HepG2 (cell line): ENCODE results near the gene TPRA1. TPM values are rescaled to one million over a fixed set of nuclear protein-coding genes. Genes with fewer than 3 reads are reported as not detected.

Experiments
- BORCS8-MEF2B ChIP-seq: sonication (generic); formaldehyde crosslinking; IDR thresholded peaks from 2 replicates; pipeline ENCODE4 v1.8.0; 2022; ENCODE audit warnings: mild to moderate bottlenecking, missing genetic modification reagents
- BRCA1 ChIP-seq: sonication (generic); formaldehyde crosslinking; IDR thresholded peaks from 2 replicates; pipeline ENCODE4 v1.4.0; 2020; ENCODE audit warnings: missing genetic modification reagents
- CHD2 ChIP-seq: IDR thresholded peaks from 2 replicates; pipeline ENCODE4 v1.6.1; 2011; ENCODE audit warnings: low read depth, low read length, improper control_type of control experiment
- FOSL1 ChIP-seq: sonication (generic); formaldehyde crosslinking; IDR thresholded peaks from 2 replicates; pipeline ENCODE4 v1.9.0; 2021; ENCODE audit warnings: missing genetic modification reagents, borderline replicate concordance
- FOXM1 ChIP-seq: sonication (generic); formaldehyde crosslinking; IDR thresholded peaks from 2 replicates; pipeline ENCODE4 v1.5.0; 2020; ENCODE audit warnings: missing genetic modification reagents
- HIVEP1 ChIP-seq: sonication (generic); formaldehyde crosslinking; IDR thresholded peaks from 2 replicates; pipeline ENCODE4 v1.4.0; 2020; ENCODE audit warnings: mild to moderate bottlenecking, missing genetic modification reagents
- NFE2 ChIP-seq: sonication (generic); formaldehyde crosslinking; IDR thresholded peaks from 2 replicates; pipeline ENCODE4 v1.4.0; 2020; ENCODE audit warnings: missing genetic modification reagents
- NR3C1 ChIP-seq: sonication (generic); formaldehyde crosslinking; IDR thresholded peaks from 2 replicates; pipeline ENCODE4 v1.4.0; 2020; ENCODE audit warnings: missing genetic modification reagents
- SRF ChIP-seq: IDR thresholded peaks from 2 replicates; pipeline ENCODE4 v1.6.1; 2011; ENCODE audit warnings: mild to moderate bottlenecking, low read depth, low read length, moderate library complexity
- TCF7 ChIP-seq: sonication (generic); IDR thresholded peaks from 2 replicates; pipeline ENCODE4 v1.6.1; 2016; ENCODE audit warnings: antibody characterized with exemption, low read depth
- TFDP2 ChIP-seq: sonication (generic); formaldehyde crosslinking; IDR thresholded peaks from 2 replicates; pipeline ENCODE4 v1.4.0; 2020; ENCODE audit warnings: missing genetic modification reagents
- WIZ ChIP-seq: sonication (generic); formaldehyde crosslinking; IDR thresholded peaks from 2 replicates; pipeline ENCODE4 v1.5.1; 2020; ENCODE audit warnings: mild to moderate bottlenecking, missing genetic modification reagents
- ZBTB2 ChIP-seq: sonication (generic); formaldehyde crosslinking; IDR thresholded peaks from 2 replicates; pipeline ENCODE4 v1.8.0; 2022; ENCODE audit warnings: low read depth, missing genetic modification reagents
- ZBTB8A ChIP-seq: sonication (generic); formaldehyde crosslinking; IDR thresholded peaks from 2 replicates; pipeline ENCODE4 v1.4.0; 2020; ENCODE audit warnings: mild to moderate bottlenecking, low read depth, missing genetic modification reagents, borderline replicate concordance
- ZFYVE20 ChIP-seq: sonication (generic); formaldehyde crosslinking; IDR thresholded peaks from 2 replicates; pipeline ENCODE4 v1.8.0; 2023; ENCODE audit warnings: low read depth, mild to moderate bottlenecking, moderate library complexity, missing genetic modification reagents, borderline replicate concordance
- ZNF138 ChIP-seq: sonication (generic); formaldehyde crosslinking; IDR thresholded peaks from 2 replicates; pipeline ENCODE4 v1.5.0; 2020; ENCODE audit warnings: mild to moderate bottlenecking, low read depth, missing genetic modification reagents
- ZNF205 ChIP-seq: IDR thresholded peaks from 2 replicates; pipeline ENCODE4 v1.6.1; 2018; ENCODE audit warnings: missing biosample characterization, missing genetic modification reagents
- ZNF251 ChIP-seq: sonication (generic); formaldehyde crosslinking; IDR thresholded peaks from 2 replicates; pipeline ENCODE4 v1.9.0; 2021; ENCODE audit warnings: mild to moderate bottlenecking, missing genetic modification reagents
- ZNF33B ChIP-seq: sonication (generic); formaldehyde crosslinking; IDR thresholded peaks from 2 replicates; pipeline ENCODE4 v1.5.1; 2020; ENCODE audit warnings: mild to moderate bottlenecking, missing genetic modification reagents
- ZNF549 ChIP-seq: sonication (generic); formaldehyde crosslinking; IDR thresholded peaks from 2 replicates; pipeline ENCODE4 v1.5.0; 2020; ENCODE audit warnings: missing genetic modification reagents
- ZNF646 ChIP-seq: sonication (generic); formaldehyde crosslinking; IDR thresholded peaks from 2 replicates; pipeline ENCODE4 v1.9.0; 2021; ENCODE audit warnings: mild to moderate bottlenecking, missing genetic modification reagents
- ZSCAN12 ChIP-seq: sonication (generic); formaldehyde crosslinking; IDR thresholded peaks from 2 replicates; pipeline ENCODE4 v1.9.0; 2021; ENCODE audit warnings: mild to moderate bottlenecking, missing genetic modification reagents
- polyA plus RNA-seq, 8 experiments: library from polyadenylated mRNA; depleted of rRNA in 3 of 8; stranded (reverse) in 7 of 8; unstranded in 1 of 8; fragments of >200 nt; fragmentation: Illumina TruSeq in 4 of 8; extraction: Trizol in 4 of 8; gene quantifications; 2 replicates each; pipeline versions ENCODE4 v1.2.1 to v1.2.3, GENCODE V29; 2011 to 2016; ENCODE audit warnings: low read depth in 4 of 8, missing spikeins in 1 of 8, mixed read lengths in 1 of 8; ENCODE audit not compliant: insufficient read depth in 1 of 8
- total RNA-seq, 5 experiments: library from RNA; depleted of rRNA; stranded (reverse); fragments of >200 nt; fragmentation: Illumina TruSeq; extraction: Trizol; gene quantifications; 2 replicates each; pipeline ENCODE4 v1.2.3, GENCODE V29; 2016; ENCODE audit warnings: low read depth in 1 of 5

The TPRA1 gene
- total and polyA plus RNA-seq, 2 of the 13 experiments (the other 11 are each of a cell fraction or from before 2014, with no cell fraction given): 25.4 to 25.8 TPM

GRCh38 chr3:127590593-127591465, at the start of gene TPRA1 (continued):
- no peak for TF ChIP-seq CHD2
- TF ChIP-seq ZNF205 (CRISPR knock-in tag): no peak
- no peak for TF ChIP-seq NFE2
- TF ChIP-seq ZNF33B (CRISPR knock-in tag): no peak
- TF ChIP-seq SRF: no peak
- TF ChIP-seq NR3C1: no peak
- no peak; the same call in 1 of the 2 replicates for TF ChIP-seq BORCS8-MEF2B
- 0 out of 2 replicates have a peak, but pooled peaks have one; percentile 48 for TF ChIP-seq ZSCAN12 (CRISPR knock-in tag)
- TF ChIP-seq TFDP2 (CRISPR knock-in tag): peak; percentile 14; the same call in 1 of the 2 replicates
- TF ChIP-seq ZFYVE20 (CRISPR knock-in tag): 0 out of 2 replicates have a peak, but pooled peaks have one; percentile 59
- no peak for TF ChIP-seq FOXM1
- no peak for TF ChIP-seq ZBTB8A (CRISPR knock-in tag)
- TF ChIP-seq FOSL1 (CRISPR knock-in tag): no peak
- no peak for TF ChIP-seq WIZ
- no peak for TF ChIP-seq BRCA1 (CRISPR knock-in tag)
- TF ChIP-seq TCF7: no peak
- no peak for TF ChIP-seq ZNF251 (CRISPR knock-in tag)
- TF ChIP-seq ZNF549 (CRISPR knock-in tag): no peak
- no peak for TF ChIP-seq HIVEP1 (CRISPR knock-in tag)
- TF ChIP-seq ZNF646 (CRISPR knock-in tag): no peak
- 0 out of 2 replicates have a peak, but pooled peaks have one; percentile 46 for TF ChIP-seq ZNF138 (CRISPR knock-in tag)
- TF ChIP-seq ZBTB2 (CRISPR knock-in tag): no peak
